C4-2B (cell line): ENCODE measurements around the gene SUCNR1.

Experiments
- H3K27ac ChIP-seq: fragments of 450-650 bp; 2 replicates; pipeline ENCODE4 v1.5.1; 2017
- CTCF ChIP-seq: fragments of 450-650 bp; conservative IDR thresholded peaks from 2 replicates; pipeline ENCODE4 v1.5.1; 2017; ENCODE audit warnings: mild to moderate bottlenecking
- ZFX ChIP-seq: fragments of 450-650 bp; IDR thresholded peaks from 2 replicates; pipeline ENCODE4 v1.6.1; 2017

SUCNR1 gene

GRCh38 chr3:151900460-151900859, 27.0 kb downstream of the SUCNR1 start:
- no peak overlapping the region for H3K27ac ChIP-seq

GRCh38 chr3:151900884-151901643, 27.6 kb downstream of the SUCNR1 start:
- TF ChIP-seq ZFX, result no peak
- TF ChIP-seq CTCF, result no peak
- H3K27ac ChIP-seq, result no peak overlapping the region

More at GRCh38 chr3:151900460-151900859, 27.0 kb downstream of the SUCNR1 start:
- TF ChIP-seq CTCF (no peak), ZFX (no peak)

- H3K27ac ChIP-seq, result no peak overlapping the region
- TF ChIP-seq CTCF (no peak), ZFX (no peak)
Observed at GRCh38 chr3:151901644-151902285, 28.3 kb downstream of the SUCNR1 start.

- no peak overlapping the region for H3K27ac ChIP-seq
- TF ChIP-seq ZFX (no peak), CTCF (no peak)
Observed at GRCh38 chr3:151903501-151903991, 30.1 kb downstream of the SUCNR1 start.

- no peak overlapping the region for H3K27ac ChIP-seq
- TF ChIP-seq CTCF, result no peak
- TF ChIP-seq ZFX, result no peak
Observed at GRCh38 chr3:151905647-151906046, 32.2 kb downstream of the SUCNR1 start.

- no peak for TF ChIP-seq CTCF
- TF ChIP-seq ZFX, result no peak
- H3K27ac ChIP-seq, result no peak overlapping the region
Observed at GRCh38 chr3:151906751-151907150, 33.3 kb downstream of the SUCNR1 start.

GRCh38 chr3:151908399-151908798, 35.0 kb downstream of the SUCNR1 start:
- H3K27ac ChIP-seq, result no peak overlapping the region
- TF ChIP-seq CTCF (no peak), ZFX (no peak)
